ENCODE measurements around the gene CCDC192.

GRCh38 chr5:127959152-127959764 is 256.1 kb downstream of the CCDC192 start:
- TF ChIP-seq ZNF274 (IDR thresholded peaks at IDR 0.05; ENCODE audit: low read depth, low read length) = no peak
- TF ChIP-seq SUZ12 (IDR thresholded peaks at IDR 0.05; ENCODE audit: extremely low read depth, insufficient read depth, insufficient read length) = no peak

All from NT2/D1 (cell line).